ENCODE measurements around the gene DNMT3A. TPM values are rescaled to one million over a fixed set of nuclear protein-coding genes. Genes with fewer than 3 reads are reported as not detected.
A peak's percentile ranks its signal among the peaks of the same experiment; 100 is the strongest.

Gene DNMT3A
- total and polyA plus RNA-seq, 2 of the 8 experiments (the other 6 are each of a cell fraction or from before 2014, with no cell fraction given): 33.6 to 178 TPM

GRCh38 chr2:25301453-25302352 is 40.0 kb downstream of the DNMT3A start:
- no peak for FAIRE-seq
- H3K4me2 ChIP-seq (ENCODE audit: insufficient read depth in 1 of 2, low read depth in 2 of 2, low read length in 2 of 2): no peak overlapping the region
- no peak for TF ChIP-seq CBX5 (IDR thresholded peaks at IDR 0.05; ENCODE audit: low read depth, low read length)
- no peak for TF ChIP-seq SP2 (IDR thresholded peaks at IDR 0.05; ENCODE audit: low read length)
- TF ChIP-seq SRF (IDR thresholded peaks at IDR 0.05; ENCODE audit: low read depth, low read length): no peak
- TF ChIP-seq USF2 (IDR thresholded peaks at IDR 0.05; ENCODE audit: low read length): no peak
- no peak for TF ChIP-seq BRCA1 (IDR thresholded peaks at IDR 0.05; ENCODE audit: low read depth, low read length)
- TF ChIP-seq POLR2A (IDR thresholded peaks at IDR 0.05; ENCODE audit: control extremely low read depth in 1 of 2, low read depth in 2 of 2, low read length in 2 of 2): no peak
- no peak for TF ChIP-seq CHD2 (IDR thresholded peaks at IDR 0.05; ENCODE audit: low read length)
- no peak for TF ChIP-seq CEBPB (IDR thresholded peaks at IDR 0.05; ENCODE audit: low read depth, low read length)
- TF ChIP-seq PHF8 (conservative IDR thresholded peaks at IDR 0.05; ENCODE audit: low read depth, low read length): no peak
- TF ChIP-seq SIN3A (conservative IDR thresholded peaks at IDR 0.05 in 1 of 2, IDR thresholded peaks at IDR 0.05 in 1 of 2; ENCODE audit: low read depth in 1 of 2, low read length in 2 of 2): no peak
- no peak for TF ChIP-seq FOSL1 (IDR thresholded peaks at IDR 0.05; ENCODE audit: insufficient read depth, low read depth, low read length)

More at GRCh38 chr2:25301453-25302352, 40.0 kb downstream of the DNMT3A start:
- Histone ChIP-seq H3K4me3 (ENCODE audit: extremely low read depth in 1 of 4, insufficient read depth in 2 of 4, low read depth in 3 of 4, low read length in 4 of 4) (no peak overlapping the region), H2AFZ (ENCODE audit: low read length) (no peak overlapping the region), H3K23ac (ENCODE audit: insufficient read length) (no peak overlapping the region), H3K4ac (replicated peaks; ENCODE audit: insufficient read length, low read depth, low read length) (no peak overlapping the region), H2BK12ac (ENCODE audit: low read depth, low read length) (no peak overlapping the region), H3K9ac (replicated peaks in 1 of 4; ENCODE audit: extremely low read depth in 1 of 4, low read depth in 3 of 4, low read length in 3 of 4) (no peak overlapping the region), H4K20me1 (replicated peaks in 1 of 2; ENCODE audit: control insufficient read depth in 1 of 2, insufficient read depth in 2 of 2, low read length in 2 of 2) (no peaks in the 10 kb centered on the region), H2BK20ac (ENCODE audit: low read length) (no peak overlapping the region), H3K56ac (replicated peaks; ENCODE audit: insufficient read length, low read depth, low read length) (no peak overlapping the region), H3K23me2 (ENCODE audit: low read depth, low read length) (no peaks in the 10 kb centered on the region), H3K79me1 (ENCODE audit: low read depth, low read length) (no peaks in the 10 kb centered on the region; the same call in 1 of the 2 replicates), H4K91ac (replicated peaks; ENCODE audit: insufficient read length, low read length) (no peak overlapping the region), H4K8ac (ENCODE audit: extremely low read depth, insufficient read depth, low read length) (peak overlapping the region; percentile 46; the same call in 1 of the 2 replicates), H2AK5ac (ENCODE audit: low read depth, low read length) (no peak overlapping the region; the same call in 1 of the 2 replicates), H2BK120ac (replicated peaks; ENCODE audit: low read depth, low read length) (no peak overlapping the region), H3K27ac (ENCODE audit: low read depth, low read length) (no peak overlapping the region), H3K36me3 (ENCODE audit: control insufficient read depth in 2 of 4, insufficient read depth in 4 of 4, low read length in 3 of 4) (no peaks in the 10 kb centered on the region), H3K14ac (ENCODE audit: insufficient read length) (no peak overlapping the region), H2BK5ac (ENCODE audit: low read depth, low read length) (no peak overlapping the region), H3K18ac (ENCODE audit: extremely low read depth, low read length) (no peak overlapping the region), H3K9me3 (ENCODE audit: insufficient read depth in 2 of 2, low read depth in 1 of 2, low read length in 1 of 2) (no peaks in the 10 kb centered on the region), H3K79me2 (ENCODE audit: control insufficient read depth in 1 of 2, insufficient read depth in 2 of 2, low read length in 2 of 2) (no peaks in the 10 kb centered on the region), H4K5ac (ENCODE audit: insufficient read length, low read depth, low read length) (no peak overlapping the region), H3K4me1 (replicated peaks in 1 of 4; ENCODE audit: control insufficient read depth in 3 of 4, insufficient read depth in 4 of 4, low read length in 3 of 4) (peaks cover 2 to 13% (median 9%) of the 10 kb centered on the region in 4 experiments; a peak in 5 of 7 replicates), H3K27me3 (replicated peaks in 1 of 4; ENCODE audit: control insufficient read depth in 3 of 4, extremely low read depth in 1 of 4, insufficient read depth in 3 of 4, low read length in 3 of 4) (no peaks in the 10 kb centered on the region), H2BK15ac (ENCODE audit: low read length) (no peak overlapping the region)
- ChIA-PET CTCF (ENCODE audit: partially characterized antibody) (interaction anchor here (0.6 to 3.6 kb wide), 14 partner anchors 8 to 265 kb away, joined by 3 to 16 read pairs (median 4); no protein-coding TSS in a partner anchor), POLR2A (ENCODE audit: partially characterized antibody) (interaction anchor here (1.0 to 2.3 kb wide), 5 partner anchors 8 to 72 kb away, joined by 3 to 10 read pairs (median 3); no protein-coding TSS in a partner anchor)
- DNase-seq (ENCODE audit: low read depth in 1 of 2, low spot score in 2 of 2): no peak
- WGBS, 2 experiments (ENCODE audit: extremely low coverage in 1 of 2, insufficient coverage in 1 of 2, insufficient read length in 1 of 2, insufficient replicate concordance in 2 of 2, low coverage in 1 of 2, low lambda C conversion rate in 2 of 2, missing lambda C conversion rate in 1 of 2): 94% methylated on average over 8 of the region's 8 CpGs; no CpG with 5 or more reads in 1 of the 2 experiments
